ENCODE data around the gene HCN1. TPM values are rescaled to one million over a fixed set of nuclear protein-coding genes. Genes with fewer than 3 reads are reported as not detected.

The HCN1 gene
- total RNA-seq, 1 donor from 2014 or later = not detected

GRCh38 chr5:45402804-45403455 is 293.2 kb downstream of the HCN1 start:
- Mint-ChIP-seq H3K4me3 (ENCODE audit: unreplicated experiment) (no peak overlapping the region), H3K9me3 (ENCODE audit: unreplicated experiment) (no peaks in the 10 kb centered on the region), H3K27me3 (ENCODE audit: unreplicated experiment) (no peaks in the 10 kb centered on the region), H3K27ac (ENCODE audit: unreplicated experiment) (no peak overlapping the region), H3K4me1 (ENCODE audit: unreplicated experiment) (no peaks in the 10 kb centered on the region), H3K36me3 (ENCODE audit: low read depth, unreplicated experiment) (no peaks in the 10 kb centered on the region)
- no peak for DNase-seq (ENCODE audit: low spot score)
- TF ChIP-seq CTCF (IDR thresholded peaks at IDR 0.05; ENCODE audit: unreplicated experiment) = no peak

- Mint-ChIP-seq H3K36me3 (ENCODE audit: low read depth, unreplicated experiment) (no peaks in the 10 kb centered on the region), H3K4me1 (ENCODE audit: unreplicated experiment) (no peaks in the 10 kb centered on the region), H3K9me3 (ENCODE audit: unreplicated experiment) (no peaks in the 10 kb centered on the region), H3K27ac (ENCODE audit: unreplicated experiment) (no peak overlapping the region), H3K27me3 (ENCODE audit: unreplicated experiment) (no peaks in the 10 kb centered on the region), H3K4me3 (ENCODE audit: unreplicated experiment) (no peak overlapping the region)
- no peak for DNase-seq (ENCODE audit: low spot score)
- TF ChIP-seq CTCF (IDR thresholded peaks at IDR 0.05; ENCODE audit: unreplicated experiment) = no peak
Observed at GRCh38 chr5:45399041-45399440, 297.1 kb downstream of the HCN1 start.

- H3K27me3 Mint-ChIP-seq (ENCODE audit: unreplicated experiment) = no peaks in the 10 kb centered on the region
- H3K4me1 Mint-ChIP-seq (ENCODE audit: unreplicated experiment) = no peaks in the 10 kb centered on the region
- H3K36me3 Mint-ChIP-seq (ENCODE audit: low read depth, unreplicated experiment) = no peaks in the 10 kb centered on the region
Observed at GRCh38 chr5:45385321-45386058, 310.7 kb downstream of the HCN1 start.

GRCh38 chr5:45383985-45384384 is 312.2 kb downstream of the HCN1 start:
- H3K9me3 Mint-ChIP-seq (ENCODE audit: unreplicated experiment) = no peaks in the 10 kb centered on the region
- H3K27ac Mint-ChIP-seq (ENCODE audit: unreplicated experiment) = no peak overlapping the region
- DNase-seq (ENCODE audit: low spot score) = no peak
- no peaks in the 10 kb centered on the region for H3K4me1 Mint-ChIP-seq (ENCODE audit: unreplicated experiment)
- no peaks in the 10 kb centered on the region for H3K36me3 Mint-ChIP-seq (ENCODE audit: low read depth, unreplicated experiment)
- H3K27me3 Mint-ChIP-seq (ENCODE audit: unreplicated experiment) = no peaks in the 10 kb centered on the region
- no peak overlapping the region for H3K4me3 Mint-ChIP-seq (ENCODE audit: unreplicated experiment)
- TF ChIP-seq CTCF (IDR thresholded peaks at IDR 0.05; ENCODE audit: unreplicated experiment) = no peak

More at GRCh38 chr5:45385321-45386058, 310.7 kb downstream of the HCN1 start:
- no peaks in the 10 kb centered on the region for H3K9me3 Mint-ChIP-seq (ENCODE audit: unreplicated experiment)
- H3K27ac Mint-ChIP-seq (ENCODE audit: unreplicated experiment) = no peak overlapping the region
- no peak for DNase-seq (ENCODE audit: low spot score)
- H3K4me3 Mint-ChIP-seq (ENCODE audit: unreplicated experiment) = no peak overlapping the region
- no peak for TF ChIP-seq CTCF (IDR thresholded peaks at IDR 0.05; ENCODE audit: unreplicated experiment)

- DNase-seq (ENCODE audit: low spot score) = no peak
- Mint-ChIP-seq H3K9me3 (ENCODE audit: unreplicated experiment) (no peaks in the 10 kb centered on the region), H3K4me3 (ENCODE audit: unreplicated experiment) (no peak overlapping the region), H3K4me1 (ENCODE audit: unreplicated experiment) (no peaks in the 10 kb centered on the region), H3K27ac (ENCODE audit: unreplicated experiment) (no peak overlapping the region), H3K27me3 (ENCODE audit: unreplicated experiment) (no peaks in the 10 kb centered on the region), H3K36me3 (ENCODE audit: low read depth, unreplicated experiment) (no peaks in the 10 kb centered on the region)
- TF ChIP-seq CTCF (IDR thresholded peaks at IDR 0.05; ENCODE audit: unreplicated experiment) = no peak
Observed at GRCh38 chr5:45382583-45382982, 313.6 kb downstream of the HCN1 start.

Measured in endothelial cell (in vitro differentiated cells).